HG02884 (cell line): ENCODE results near the gene HOATZ.

Experiments used
- ATAC-seq: cut with Tn5 transposase; IDR thresholded peaks from one replicate; pipeline ENCODE4 v1.9.1; 2021; ENCODE audit warnings: mild to moderate bottlenecking, moderate library complexity; ENCODE audit not compliant: unreplicated experiment

Gene HOATZ

GRCh38 chr11:111514216-111515031 is at the start of gene HOATZ:
Gene HOATZ, plus strand, starts transcription at chr11:111514778. Its CDS starts 7 bp downstream, at chr11:111514785.
- no peak for ATAC-seq

- ATAC-seq, result no peak
Observed at GRCh38 chr11:111465400-111465799, 49.2 kb upstream of the HOATZ start.

DNA sequence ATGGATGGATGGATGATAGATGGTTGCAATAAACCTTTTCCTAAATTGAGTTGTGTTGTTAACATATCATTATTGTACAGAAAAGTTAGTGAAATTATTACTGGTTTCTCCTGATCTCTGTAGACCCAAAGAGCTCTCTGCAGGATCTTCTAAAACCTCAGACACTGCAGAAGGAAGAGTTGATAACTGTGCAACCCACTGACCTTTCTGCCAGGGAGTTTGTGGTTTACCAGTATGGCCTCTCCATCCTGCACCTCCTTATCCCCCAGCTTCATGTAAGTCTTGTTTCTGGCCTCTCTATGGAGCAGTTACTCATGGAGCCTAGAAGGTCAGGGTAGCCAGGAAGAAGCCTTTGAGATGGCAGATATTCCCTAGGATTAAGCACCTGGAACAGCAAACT is 48.0 kb upstream of the HOATZ start:
- ATAC-seq, result no peak

DNA sequence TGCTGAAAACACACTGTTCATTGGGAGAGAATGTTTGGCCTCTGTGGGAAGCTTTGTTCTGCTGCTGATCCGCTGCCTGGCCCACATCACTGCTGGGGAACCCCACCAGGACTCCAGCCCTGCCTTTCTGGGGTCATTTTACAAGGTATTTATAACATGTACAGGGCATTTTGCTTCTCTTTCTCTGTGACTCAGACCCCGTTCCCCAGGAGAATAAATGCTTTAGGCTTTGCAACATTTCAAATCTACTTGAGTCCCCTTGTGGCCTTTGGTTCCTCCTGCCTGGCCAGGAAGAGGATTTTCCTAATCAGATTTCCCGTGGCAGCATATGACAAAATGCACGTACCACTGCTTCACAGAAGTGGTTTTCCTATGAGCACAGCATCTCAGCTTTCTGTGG is 45.4 kb upstream of the HOATZ start:
- ATAC-seq, result no peak

DNA sequence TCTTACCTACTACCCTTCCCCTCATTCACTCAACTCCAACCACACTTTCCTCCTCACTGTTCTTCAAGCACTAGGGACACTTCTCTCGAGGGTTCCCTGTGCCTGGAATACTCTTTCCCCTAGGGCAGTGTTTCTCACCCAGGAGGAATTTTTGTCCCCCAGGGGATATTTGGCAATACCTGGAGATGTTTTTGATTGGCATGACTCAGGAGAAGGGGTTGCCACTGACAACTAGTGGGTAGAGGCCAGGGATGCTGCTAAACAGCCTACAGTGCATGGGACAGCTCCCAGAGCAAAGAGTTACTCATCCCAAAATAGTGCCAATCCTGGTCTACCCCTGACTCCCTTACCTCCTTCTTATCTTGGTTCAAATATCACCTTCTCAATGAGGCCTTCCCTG is 42.4 kb upstream of the HOATZ start:
- ATAC-seq, result no peak

GRCh38 chr11:111474432-111474831 is 40.1 kb upstream of the HOATZ start:
- no peak for ATAC-seq

- ATAC-seq, result no peak
Observed at GRCh38 chr11:111476366-111476765, 38.2 kb upstream of the HOATZ start.

- no peak for ATAC-seq
Observed at GRCh38 chr11:111476956-111477355, 37.6 kb upstream of the HOATZ start.

DNA sequence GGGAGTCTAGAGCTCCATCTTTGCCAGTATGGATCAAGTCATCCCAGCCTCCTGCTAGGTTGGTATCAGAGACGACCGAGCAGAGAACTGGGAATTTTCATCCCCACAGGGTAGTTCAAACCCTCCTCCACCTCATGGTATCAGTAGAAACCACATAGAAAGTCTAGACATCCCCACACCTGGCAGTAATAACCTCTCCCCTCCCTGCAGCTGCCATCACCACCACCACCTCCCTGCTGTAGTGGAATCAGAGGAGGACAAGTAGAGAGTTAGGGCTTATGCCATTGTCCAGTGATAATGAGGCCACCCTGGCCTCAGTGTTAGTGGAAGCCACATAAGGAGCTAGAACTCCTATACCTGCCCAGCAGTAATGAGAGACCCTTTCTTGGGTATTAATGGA is 36.7 kb upstream of the HOATZ start:
- ATAC-seq, result no peak

- no peak for ATAC-seq
Observed at GRCh38 chr11:111479666-111480065, 34.9 kb upstream of the HOATZ start.

DNA sequence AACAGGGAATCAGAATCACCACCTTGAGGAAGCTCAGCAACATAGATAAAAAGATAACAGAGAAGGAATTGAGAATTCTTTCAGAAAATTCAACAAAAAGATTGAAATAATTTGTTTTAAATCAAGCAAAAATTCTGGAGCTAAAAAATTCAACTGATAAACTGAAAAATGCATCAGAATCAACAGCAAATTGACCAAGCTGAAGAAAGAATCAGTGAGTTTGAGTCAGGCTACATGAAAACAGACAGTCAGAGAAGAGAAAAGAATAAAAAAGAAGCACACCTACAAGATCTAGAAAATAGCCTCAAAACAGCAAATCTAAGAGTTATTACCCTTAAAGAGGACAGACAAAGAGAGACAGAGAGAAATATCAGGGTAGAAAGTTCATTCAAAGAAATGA is 31.1 kb upstream of the HOATZ start:
- ATAC-seq, result no peak

DNA sequence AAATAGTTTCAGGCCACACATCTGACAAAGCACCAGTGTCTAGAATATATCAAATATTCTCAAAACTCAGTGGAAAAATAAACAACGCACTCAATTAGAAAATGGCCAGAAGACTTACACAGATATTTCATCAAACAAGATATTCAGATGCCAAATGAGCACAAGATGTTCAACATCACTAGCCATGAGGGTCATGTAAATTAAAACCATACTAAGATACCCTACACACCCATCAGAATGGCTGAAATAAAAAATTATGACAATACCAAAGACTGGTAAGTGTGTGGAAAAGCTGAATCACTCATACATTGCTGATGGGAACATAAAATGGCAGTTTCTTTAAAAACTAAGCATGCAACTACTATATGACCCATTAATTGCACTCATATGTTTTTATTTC is 24.1 kb upstream of the HOATZ start:
- no peak for ATAC-seq

GRCh38 chr11:111494040-111494439 is 20.5 kb upstream of the HOATZ start:
- no peak for ATAC-seq

DNA sequence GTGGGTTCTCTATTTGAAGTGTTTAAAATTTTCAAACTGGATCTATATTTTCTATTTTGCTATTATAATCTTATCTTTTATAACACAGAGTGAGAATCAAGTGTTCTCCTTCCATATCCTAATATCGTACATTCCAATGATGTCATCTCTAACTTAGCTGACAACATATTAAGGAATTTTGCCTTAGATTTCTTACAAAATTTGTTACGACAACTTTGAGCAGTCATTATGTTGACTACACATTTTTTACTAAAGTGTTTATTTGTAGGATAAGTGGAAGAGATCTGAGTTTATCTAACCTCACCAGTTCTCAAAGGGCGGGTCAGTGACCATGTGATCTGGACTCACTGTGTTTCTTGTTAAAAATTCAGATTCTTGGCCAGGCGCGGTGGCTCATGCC is 15.1 kb upstream of the HOATZ start:
- ATAC-seq, result no peak

GRCh38 chr11:111500481-111500880 is 14.1 kb upstream of the HOATZ start:
- no peak for ATAC-seq

GRCh38 chr11:111502611-111503010 is 12.0 kb upstream of the HOATZ start:
- ATAC-seq, result no peak

DNA sequence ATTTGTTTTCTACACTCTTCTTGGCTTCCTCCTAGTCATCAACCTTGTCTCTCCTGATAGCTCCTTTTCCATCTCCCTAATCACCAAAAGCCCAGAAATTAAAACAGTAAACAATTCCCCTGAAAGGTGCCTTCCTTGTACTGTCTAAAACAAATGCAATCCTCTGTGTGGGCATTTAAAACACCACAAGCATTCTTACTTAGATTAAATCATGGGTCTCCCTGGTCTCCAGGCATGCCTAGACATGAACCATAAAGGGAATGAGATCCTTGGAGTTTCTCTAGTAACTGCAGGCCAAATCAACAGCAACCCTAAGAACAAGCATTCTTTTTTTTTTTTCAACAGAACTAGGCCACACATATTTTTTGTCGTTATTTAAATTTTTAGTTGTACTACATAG is 4.3 kb upstream of the HOATZ start:
- no peak for ATAC-seq

GRCh38 chr11:111512296-111513239 is 2.0 kb upstream of the HOATZ start, which contains the start of gene BTG4:
Gene BTG4, minus strand, starts transcription at chr11:111512386. Its CDS starts 13,610 bp downstream, at chr11:111498776.
- no peak for ATAC-seq

GRCh38 chr11:111513240-111513605 is 1.4 kb upstream of the HOATZ start:
- no peak for ATAC-seq

GRCh38 chr11:111515591-111515990 is 1.0 kb downstream of the HOATZ start:
- ATAC-seq, result no peak

DNA sequence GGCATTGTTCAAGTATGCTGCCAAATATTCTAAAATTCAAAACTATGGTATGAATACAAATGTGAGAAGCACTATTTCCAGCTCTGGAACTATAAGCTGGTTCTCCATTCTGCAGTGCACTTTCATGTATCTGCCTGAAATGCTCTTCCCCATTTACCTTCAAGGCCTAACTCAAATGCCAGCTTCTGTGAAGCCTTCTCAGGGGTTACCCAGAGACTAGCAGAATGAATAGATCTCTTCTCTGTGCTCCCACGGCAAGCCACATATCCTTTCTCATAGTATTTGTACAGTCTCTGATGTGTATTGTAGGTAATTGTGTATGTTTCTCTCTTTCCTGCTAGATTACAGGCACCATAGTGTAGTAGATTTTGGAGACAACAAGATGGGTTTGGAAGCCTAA is 4.1 kb downstream of the HOATZ start:
- no peak for ATAC-seq

DNA sequence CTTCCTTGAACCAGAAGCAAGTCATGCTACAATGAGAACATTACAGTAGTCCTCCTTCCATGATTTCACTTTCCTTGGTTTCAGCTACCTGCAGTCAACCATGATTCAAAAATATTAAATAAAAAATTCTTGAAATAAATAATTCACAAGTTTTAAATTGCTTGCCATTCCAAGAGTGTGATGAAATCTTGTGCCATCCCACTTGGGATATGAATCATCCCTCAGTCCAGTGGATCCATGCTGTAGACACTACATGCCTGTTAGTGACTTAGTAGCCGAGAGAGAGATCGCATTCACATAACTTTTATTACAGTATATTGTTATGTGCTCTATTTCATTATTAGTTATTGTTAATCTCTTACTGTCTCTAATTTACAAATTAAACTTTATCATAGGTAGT is 6.0 kb downstream of the HOATZ start:
- ATAC-seq, result no peak
